Smooth muscle cell (in vitro differentiated cells): ENCODE results near the gene DHDH. TPM values are rescaled to one million over a fixed set of nuclear protein-coding genes. Genes with fewer than 3 reads are reported as not detected.
"Not testable (repeated sequence)": the region's sequence is repeated elsewhere in the genome, so short reads cannot be mapped to it uniquely, and the experiment has no call there.

ENCODE experiments used
- DNase-seq: peaks from one replicate; lab custom pipeline; 2025; ENCODE audit not compliant: unreplicated experiment; lab: John Stamatoyannopoulos, UW
- H2AFZ ChIP-seq: fragments of 200-600 bp; sonication (generic); 2 replicates; pipeline ENCODE4 v1.6.0; 2016; ENCODE audit warnings: antibody characterized with exemption, low read depth, mild to moderate bottlenecking
- H3F3A ChIP-seq: fragments of 200-600 bp; sonication (generic); 2 replicates; pipeline ENCODE4 v1.6.0; 2017; ENCODE audit warnings: antibody characterized with exemption, low read depth
- H3K27ac ChIP-seq: fragments of 200-600 bp; sonication (generic); 2 replicates; pipeline ENCODE4 v1.5.1; 2016; ENCODE audit warnings: low read depth, mild to moderate bottlenecking
- H3K27me3 ChIP-seq: fragments of 200-600 bp; sonication (generic); 2 replicates; pipeline ENCODE4 v1.6.1; 2016; ENCODE audit warnings: low read depth, mild to moderate bottlenecking
- H3K36me3 ChIP-seq: fragments of 200-600 bp; sonication (generic); 2 replicates; pipeline ENCODE4 v1.5.1; 2016; ENCODE audit warnings: low read depth
- H3K4me1 ChIP-seq: fragments of 200-600 bp; sonication (generic); 2 replicates; pipeline ENCODE4 v1.5.1; 2016; ENCODE audit warnings: low read depth
- H3K4me2 ChIP-seq: fragments of 200-600 bp; sonication (generic); 2 replicates; pipeline ENCODE4 v1.6.0; 2016; ENCODE audit warnings: mild to moderate bottlenecking
- H3K4me3 ChIP-seq: fragments of 200-600 bp; sonication (generic); 2 replicates; pipeline ENCODE4 v1.5.1; 2016; ENCODE audit warnings: mild to moderate bottlenecking
- H3K79me2 ChIP-seq: fragments of 200-600 bp; sonication (generic); 2 replicates; pipeline ENCODE4 v1.6.0; 2016; ENCODE audit warnings: low read depth, mild to moderate bottlenecking
- H3K9ac ChIP-seq: fragments of 200-600 bp; sonication (generic); 2 replicates; pipeline ENCODE4 v1.6.0; 2016; ENCODE audit warnings: low read depth
- H3K9me3 ChIP-seq: fragments of 200-600 bp; sonication (generic); replicated peaks from 2 replicates; pipeline ENCODE4 v1.5.1; 2016; ENCODE audit warnings: low read depth
- H4K20me1 ChIP-seq: fragments of 200-600 bp; sonication (generic); 2 replicates; pipeline ENCODE4 v1.6.0; 2016; ENCODE audit warnings: low read depth
- WGBS: methylation state at CpG from one replicate; pipeline ENCODE4 v1.1.7; 2016; ENCODE audit warnings: low lambda C conversion rate; 5-methylcytosine and 5-hydroxymethylcytosine counted together
- polyA plus RNA-seq: library from polyadenylated mRNA; unstranded; fragments of >200 nt; fragmentation: Nextera tagmentation; extraction: Ambion mirVana; gene quantifications from 2 replicates; pipeline ENCODE4 v1.2.1, GENCODE V29; 2016
- total RNA-seq: library from RNA; depleted of rRNA; stranded (reverse); fragments of >200 nt; gene quantifications from 2 replicates; pipeline ENCODE4 v1.2.3, GENCODE V29; 2014
- TF ChIP-seq, protein P1 (sequence below): fragments of 200-600 bp; sonication (generic); IDR thresholded peaks from 2 replicates; pipeline ENCODE4 v1.5.1; 2017; ENCODE audit warnings: borderline replicate concordance, mild to moderate bottlenecking, antibody characterized with exemption; ENCODE audit not compliant: insufficient read depth, poor library complexity, severe bottlenecking

The DHDH gene
- total and polyA plus RNA-seq, 2 experiments from 2014 or later = 0.27 to 1.0 TPM

GRCh38 chr19:48918071-48918470, 15.4 kb upstream of the DHDH start:
- H3K4me1 ChIP-seq = no peaks in the 10 kb centered on the region
- no peaks in the 10 kb centered on the region for H4K20me1 ChIP-seq
- WGBS = 95% methylated on average over 6 of the region's 6 CpGs
- no peak overlapping the region for H3K4me3 ChIP-seq
- H3K27me3 ChIP-seq = no peaks in the 10 kb centered on the region
- TF ChIP-seq, protein P1, sequence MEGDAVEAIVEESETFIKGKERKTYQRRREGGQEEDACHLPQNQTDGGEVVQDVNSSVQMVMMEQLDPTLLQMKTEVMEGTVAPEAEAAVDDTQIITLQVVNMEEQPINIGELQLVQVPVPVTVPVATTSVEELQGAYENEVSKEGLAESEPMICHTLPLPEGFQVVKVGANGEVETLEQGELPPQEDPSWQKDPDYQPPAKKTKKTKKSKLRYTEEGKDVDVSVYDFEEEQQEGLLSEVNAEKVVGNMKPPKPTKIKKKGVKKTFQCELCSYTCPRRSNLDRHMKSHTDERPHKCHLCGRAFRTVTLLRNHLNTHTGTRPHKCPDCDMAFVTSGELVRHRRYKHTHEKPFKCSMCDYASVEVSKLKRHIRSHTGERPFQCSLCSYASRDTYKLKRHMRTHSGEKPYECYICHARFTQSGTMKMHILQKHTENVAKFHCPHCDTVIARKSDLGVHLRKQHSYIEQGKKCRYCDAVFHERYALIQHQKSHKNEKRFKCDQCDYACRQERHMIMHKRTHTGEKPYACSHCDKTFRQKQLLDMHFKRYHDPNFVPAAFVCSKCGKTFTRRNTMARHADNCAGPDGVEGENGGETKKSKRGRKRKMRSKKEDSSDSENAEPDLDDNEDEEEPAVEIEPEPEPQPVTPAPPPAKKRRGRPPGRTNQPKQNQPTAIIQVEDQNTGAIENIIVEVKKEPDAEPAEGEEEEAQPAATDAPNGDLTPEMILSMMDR = no peak
- H3K9ac ChIP-seq = no peak overlapping the region
- peaks cover 9% of the 10 kb centered on the region for H3K36me3 ChIP-seq
- no peak overlapping the region for H3K4me2 ChIP-seq
- H3K27ac ChIP-seq = no peak overlapping the region
- H2AFZ ChIP-seq = no peak overlapping the region
- no peaks in the 10 kb centered on the region for H3F3A ChIP-seq
- DNase-seq = no peak
- no peaks in the 10 kb centered on the region for H3K9me3 ChIP-seq
- no peaks in the 10 kb centered on the region for H3K79me2 ChIP-seq

DNA sequence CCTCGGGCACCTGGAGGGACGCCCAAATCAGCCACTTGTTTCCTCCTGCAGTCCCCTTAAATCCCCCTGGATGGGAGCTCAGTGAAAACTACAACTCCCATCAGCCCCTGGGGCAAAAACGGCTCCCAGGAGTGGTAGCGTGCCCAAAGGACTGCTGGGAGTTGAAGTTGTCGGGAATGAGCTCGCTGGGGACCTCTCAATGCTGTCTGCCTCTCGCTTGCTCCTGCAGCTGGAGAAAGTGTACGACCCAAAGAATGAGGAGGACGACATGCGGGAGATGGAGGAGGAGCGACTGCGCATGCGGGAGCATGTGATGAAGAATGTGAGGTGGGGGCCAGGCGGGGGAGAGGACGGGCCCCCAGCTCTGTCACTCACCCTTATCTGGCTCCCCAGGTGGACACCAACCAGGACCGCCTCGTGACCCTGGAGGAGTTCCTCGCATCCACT, 14.7 kb upstream of the DHDH start:
- Histone ChIP-seq H3K79me2 (no peaks in the 10 kb centered on the region), H3K9me3 (no peaks in the 10 kb centered on the region), H3F3A (no peaks in the 10 kb centered on the region), H3K4me2 (no peak overlapping the region), H3K4me3 (no peak overlapping the region), H4K20me1 (no peaks in the 10 kb centered on the region), H3K27ac (no peak overlapping the region), H3K9ac (no peak overlapping the region), H2AFZ (no peak overlapping the region), H3K27me3 (no peaks in the 10 kb centered on the region), H3K36me3 (peaks cover 9% of the 10 kb centered on the region), H3K4me1 (no peaks in the 10 kb centered on the region)
- TF ChIP-seq, protein P1 = no peak
- WGBS = 90% methylated on average over 18 of the region's 18 CpGs
- no peak for DNase-seq

GRCh38 chr19:48919271-48919670, 14.2 kb upstream of the DHDH start:
- H3K79me2 ChIP-seq, H3K27me3 ChIP-seq, H3K4me2 ChIP-seq, H3K4me3 ChIP-seq, H3K36me3 ChIP-seq, H4K20me1 ChIP-seq, H3K27ac ChIP-seq, DNase-seq, H3K9ac ChIP-seq, H2AFZ ChIP-seq, H3F3A ChIP-seq, H3K4me1 ChIP-seq, H3K9me3 ChIP-seq: not testable (repeated sequence)
- 98% methylated on average over 8 of the region's 8 CpGs for WGBS

GRCh38 chr19:48920949-48921348, 12.6 kb upstream of the DHDH start:
- Histone ChIP-seq H3K4me2 (no peak overlapping the region), H3K4me1 (no peaks in the 10 kb centered on the region), H3F3A (peaks cover 7% of the 10 kb centered on the region), H3K79me2 (no peaks in the 10 kb centered on the region), H3K4me3 (no peak overlapping the region), H3K36me3 (peaks cover 7% of the 10 kb centered on the region), H2AFZ (no peak overlapping the region), H3K9ac (no peak overlapping the region), H3K27me3 (no peaks in the 10 kb centered on the region), H4K20me1 (no peaks in the 10 kb centered on the region), H3K27ac (no peak overlapping the region), H3K9me3 (no peaks in the 10 kb centered on the region)
- 85% methylated on average over 10 of the region's 10 CpGs for WGBS
- no peak for DNase-seq
- TF ChIP-seq, protein P1 = no peak
